DND-41 (cell line): Measurements from ENCODE around the gene TIGD2.

Experiments used
- ATAC-seq: fragments of 200-7000 bp; cut with Tn5 transposase; 3 replicates; pipeline ENCODE4 v1.9.1; 2021; ENCODE audit warnings: low read depth; ENCODE audit not compliant: insufficient read depth
- DNase-seq: peaks from one replicate; pipeline ENCODE4 v3.0.0-alpha.2; 2020
- H2AFZ ChIP-seq: 2 replicates; pipeline ENCODE4 v1.6.0; 2012; ENCODE audit warnings: low read depth, low read length
- H3K27ac ChIP-seq: 2 replicates; pipeline ENCODE4 v1.5.1; 2012; ENCODE audit warnings: low read length, inconsistent platforms
- H3K27me3 ChIP-seq: fragments of 200-600 bp; sonication (generic); 2 replicates; pipeline ENCODE4 v1.6.0; 2012; ENCODE audit warnings: low read length, mild to moderate bottlenecking, inconsistent platforms; ENCODE audit not compliant: insufficient read depth, poor library complexity
- H3K36me3 ChIP-seq: 2 replicates; pipeline ENCODE4 v1.5.1; 2012; ENCODE audit warnings: low read length, inconsistent platforms; ENCODE audit not compliant: insufficient read depth
- H3K4me1 ChIP-seq: 2 replicates; pipeline ENCODE4 v1.5.1; 2012; ENCODE audit warnings: mild to moderate bottlenecking, low read length; ENCODE audit not compliant: insufficient read depth
- H3K4me2 ChIP-seq: 2 replicates; pipeline ENCODE4 v1.6.0; 2012; ENCODE audit warnings: mild to moderate bottlenecking, moderate library complexity, low read length, inconsistent platforms; ENCODE audit not compliant: insufficient read depth
- H3K4me3 ChIP-seq, 2 experiments: fragments of 200-600 bp in 1 of 2; shearing (Covaris generic) in 1 of 2; 2 replicates each; pipeline ENCODE4 v1.5.1; 2012 to 2016; ENCODE audit warnings: inconsistent platforms in 2 of 2, low read length in 2 of 2, mild to moderate bottlenecking in 2 of 2, low read depth in 1 of 2, moderate library complexity in 1 of 2
- H3K79me2 ChIP-seq: 2 replicates; pipeline ENCODE4 v1.6.0; 2012; ENCODE audit warnings: low read length, inconsistent platforms; ENCODE audit not compliant: insufficient read depth
- H3K9ac ChIP-seq: 2 replicates; pipeline ENCODE4 v1.6.0; 2012; ENCODE audit warnings: low read depth, mild to moderate bottlenecking, inconsistent platforms, low read length, moderate library complexity
- H3K9me3 ChIP-seq: 2 replicates; pipeline ENCODE4 v1.5.1; 2012; ENCODE audit warnings: low read length, moderate library complexity, mild to moderate bottlenecking, inconsistent platforms; ENCODE audit not compliant: insufficient read depth, severe bottlenecking
- H4K20me1 ChIP-seq: 2 replicates; pipeline ENCODE4 v1.6.0; 2012; ENCODE audit warnings: low read length; ENCODE audit not compliant: insufficient read depth
- EZH2 ChIP-seq: IDR thresholded peaks from 3 replicates; pipeline ENCODE4 v1.6.1; 2012; ENCODE audit warnings: borderline replicate concordance, low read depth, mild to moderate bottlenecking, moderate library complexity, low read length, inconsistent platforms; ENCODE audit not compliant: severe bottlenecking
- TF ChIP-seq, protein P1 (sequence below): IDR thresholded peaks from 2 replicates; pipeline ENCODE4 v1.5.1; 2012; ENCODE audit warnings: borderline replicate concordance, low read length, moderate library complexity, mild to moderate bottlenecking; ENCODE audit not compliant: poor library complexity, severe bottlenecking; ENCODE audit errors: extremely low read depth

The TIGD2 gene

GRCh38 chr4:89164400-89164799, 53.1 kb downstream of the TIGD2 start:
- Histone ChIP-seq H3K4me1 (no peaks in the 10 kb centered on the region), H3K27me3 (no peaks in the 10 kb centered on the region), H3K79me2 (no peaks in the 10 kb centered on the region), H2AFZ (no peak overlapping the region), H3K4me2 (no peak overlapping the region), H3K9me3 (no peaks in the 10 kb centered on the region), H3K36me3 (no peaks in the 10 kb centered on the region), H3K9ac (no peak overlapping the region), H4K20me1 (no peaks in the 10 kb centered on the region), H3K4me3 (no peak overlapping the region), H3K27ac (no peak overlapping the region)
- DNase-seq (no peak), ATAC-seq (no peak)
- TF ChIP-seq, protein P1, sequence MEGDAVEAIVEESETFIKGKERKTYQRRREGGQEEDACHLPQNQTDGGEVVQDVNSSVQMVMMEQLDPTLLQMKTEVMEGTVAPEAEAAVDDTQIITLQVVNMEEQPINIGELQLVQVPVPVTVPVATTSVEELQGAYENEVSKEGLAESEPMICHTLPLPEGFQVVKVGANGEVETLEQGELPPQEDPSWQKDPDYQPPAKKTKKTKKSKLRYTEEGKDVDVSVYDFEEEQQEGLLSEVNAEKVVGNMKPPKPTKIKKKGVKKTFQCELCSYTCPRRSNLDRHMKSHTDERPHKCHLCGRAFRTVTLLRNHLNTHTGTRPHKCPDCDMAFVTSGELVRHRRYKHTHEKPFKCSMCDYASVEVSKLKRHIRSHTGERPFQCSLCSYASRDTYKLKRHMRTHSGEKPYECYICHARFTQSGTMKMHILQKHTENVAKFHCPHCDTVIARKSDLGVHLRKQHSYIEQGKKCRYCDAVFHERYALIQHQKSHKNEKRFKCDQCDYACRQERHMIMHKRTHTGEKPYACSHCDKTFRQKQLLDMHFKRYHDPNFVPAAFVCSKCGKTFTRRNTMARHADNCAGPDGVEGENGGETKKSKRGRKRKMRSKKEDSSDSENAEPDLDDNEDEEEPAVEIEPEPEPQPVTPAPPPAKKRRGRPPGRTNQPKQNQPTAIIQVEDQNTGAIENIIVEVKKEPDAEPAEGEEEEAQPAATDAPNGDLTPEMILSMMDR, result peak; percentile 27
- TF ChIP-seq EZH2, result no peak
